Neuronal stem cell (in vitro differentiated cells): ENCODE measurements around the gene WDR5B. TPM values are rescaled to one million over a fixed set of nuclear protein-coding genes. Genes with fewer than 3 reads are reported as not detected.

Experiments
- DNase-seq: peaks from one replicate; pipeline ENCODE4 v3.0.0-alpha.2; 2013; ENCODE audit warnings: low spot score
- H2AFZ ChIP-seq: one replicate; pipeline ENCODE4 v1.6.1; 2013; ENCODE audit warnings: mild to moderate bottlenecking, low read length, inconsistent platforms
- H2AK5ac ChIP-seq: 2 replicates; pipeline ENCODE4 v1.6.1; 2013; ENCODE audit warnings: low read depth, mild to moderate bottlenecking, inconsistent platforms, low read length, moderate library complexity, mixed read lengths
- H2BK120ac ChIP-seq: 2 replicates; pipeline ENCODE4 v1.6.1; 2013; ENCODE audit warnings: low read depth, mild to moderate bottlenecking, inconsistent platforms, low read length, moderate library complexity, mixed read lengths
- H2BK12ac ChIP-seq: one replicate; pipeline ENCODE4 v1.6.1; 2013; ENCODE audit warnings: low read length, inconsistent platforms
- H2BK15ac ChIP-seq: 2 replicates; pipeline ENCODE4 v1.6.1; 2013; ENCODE audit warnings: mild to moderate bottlenecking, low read length, inconsistent platforms, mixed read lengths
- H2BK5ac ChIP-seq: one replicate; pipeline ENCODE4 v1.6.1; 2013; ENCODE audit warnings: inconsistent platforms, mild to moderate bottlenecking, low read length, moderate library complexity
- H3K14ac ChIP-seq: one replicate; pipeline ENCODE4 v1.6.1; 2013; ENCODE audit warnings: low read length, inconsistent platforms
- H3K18ac ChIP-seq: 2 replicates; pipeline ENCODE4 v1.6.1; 2013; ENCODE audit warnings: low read length, inconsistent platforms
- H3K23ac ChIP-seq: 2 replicates; pipeline ENCODE4 v1.6.1; 2013; ENCODE audit warnings: low read depth, mild to moderate bottlenecking, mixed read lengths, low read length, inconsistent platforms; ENCODE audit not compliant: poor library complexity
- H3K27ac ChIP-seq: replicated peaks from 3 replicates; pipeline ENCODE4 v1.5.1; 2013; ENCODE audit warnings: low read length, inconsistent platforms
- H3K27me3 ChIP-seq, 3 experiments: 2 replicates each; pipeline ENCODE4 v1.6.1; 2013; ENCODE audit warnings: low read length in 3 of 3, mild to moderate bottlenecking in 2 of 3, inconsistent platforms in 1 of 3, low read depth in 1 of 3, mixed read lengths in 1 of 3, moderate library complexity in 1 of 3; ENCODE audit not compliant: control insufficient read depth in 3 of 3, insufficient read depth in 3 of 3
- H3K36me3 ChIP-seq, 2 donors: replicated peaks in 1 of 2; 2 replicates each; pipeline ENCODE4 v1.6.1; 2013; ENCODE audit warnings: low read length in 2 of 2; ENCODE audit not compliant: control insufficient read depth in 2 of 2, insufficient read depth in 2 of 2
- H3K4ac ChIP-seq: 2 replicates; pipeline ENCODE4 v1.6.1; 2013; ENCODE audit warnings: inconsistent platforms, mild to moderate bottlenecking, low read length, moderate library complexity
- H3K4me1 ChIP-seq, 2 donors: 1 replicate in 1 of 2; 2 replicates in 1 of 2; pipeline ENCODE4 v1.6.1; 2013; ENCODE audit warnings: low read length in 2 of 2, low read depth in 1 of 2; ENCODE audit not compliant: control insufficient read depth in 2 of 2, insufficient read depth in 1 of 2
- H3K4me2 ChIP-seq: one replicate; pipeline ENCODE4 v1.6.1; 2013; ENCODE audit warnings: mild to moderate bottlenecking, low read length, inconsistent platforms; ENCODE audit not compliant: insufficient read depth, poor library complexity, severe bottlenecking
- H3K4me3 ChIP-seq, 2 donors: 2 replicates each; pipeline ENCODE4 v1.5.1; 2013; ENCODE audit warnings: low read length in 2 of 2, mild to moderate bottlenecking in 2 of 2, inconsistent platforms in 1 of 2, moderate library complexity in 1 of 2
- H3K79me1 ChIP-seq: one replicate; pipeline ENCODE4 v1.6.1; 2013; ENCODE audit warnings: low read depth, mild to moderate bottlenecking, inconsistent platforms, low read length, moderate library complexity
- H3K9ac ChIP-seq: one replicate; pipeline ENCODE4 v1.6.1; 2013; ENCODE audit warnings: mild to moderate bottlenecking, low read depth, low read length, inconsistent platforms; ENCODE audit not compliant: poor library complexity
- H3K9me3 ChIP-seq, 2 donors: replicated peaks in 1 of 2; 2 replicates each; pipeline versions ENCODE3 to v1.6.1; 2013; ENCODE audit warnings: low read length in 2 of 2, mild to moderate bottlenecking in 2 of 2, inconsistent platforms in 1 of 2, low read depth in 1 of 2, mixed read lengths in 1 of 2, moderate library complexity in 1 of 2; ENCODE audit not compliant: control insufficient read depth in 2 of 2, insufficient read depth in 1 of 2
- H4K8ac ChIP-seq: one replicate; pipeline ENCODE4 v1.6.1; 2013; ENCODE audit warnings: low read depth, mild to moderate bottlenecking, inconsistent platforms, low read length, moderate library complexity
- H4K91ac ChIP-seq: one replicate; pipeline ENCODE4 v1.6.1; 2013; ENCODE audit warnings: low read length, low read depth, mild to moderate bottlenecking, inconsistent platforms; ENCODE audit not compliant: poor library complexity
- WGBS, 2 donors: extraction: QIAGEN DNeasy Blood & Tissue Kit; methylation state at CpG; one replicate each; pipeline ENCODE4 v1.1.7; 2013; ENCODE audit warnings: missing lambda C conversion rate in 2 of 2, mixed read lengths in 1 of 2; ENCODE audit not compliant: insufficient read length in 2 of 2, insufficient replicate concordance in 1 of 2; ENCODE audit errors: extremely low coverage in 2 of 2; 5-methylcytosine and 5-hydroxymethylcytosine counted together
- small RNA-seq: library from polyadenylated mRNA; stranded (forward); fragments of <200 nt; extraction: miRNeasy Mini kit (QIAGEN cat#:217004); gene quantifications from one replicate; pipeline ENCODE3, GENCODE V24; 2013; ENCODE audit not compliant: insufficient read depth

The WDR5B gene

DNA sequence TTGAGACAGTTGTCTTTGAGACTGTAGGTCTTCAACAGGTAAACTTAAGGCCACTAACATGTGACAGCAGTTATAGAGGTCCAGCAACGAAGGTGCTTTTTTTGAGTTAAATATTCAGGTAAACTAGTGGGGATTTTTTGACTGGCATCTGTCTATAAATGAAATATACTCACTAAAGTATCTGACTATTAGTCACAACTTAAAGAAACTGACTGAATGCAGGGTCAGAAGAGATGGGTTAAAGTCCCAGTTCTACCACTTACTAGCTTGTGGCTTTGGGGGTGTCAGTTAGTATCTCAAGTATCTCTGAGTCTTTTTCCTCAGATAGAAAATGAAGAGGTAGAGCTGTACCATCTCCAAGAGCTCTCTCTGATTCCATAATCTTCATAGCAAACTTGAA, 50.8 kb downstream of the WDR5B start:
- Histone ChIP-seq H3K23ac (no peak overlapping the region), H2BK15ac (no peak overlapping the region), H2BK120ac (no peak overlapping the region), H4K8ac (no peak overlapping the region), H2AFZ (no peak overlapping the region), H4K91ac (no peak overlapping the region), H3K4ac (no peak overlapping the region), H3K27me3 (no peaks in the 10 kb centered on the region), H3K36me3 (peaks cover 16 to 95% of the 10 kb centered on the region in 2 donors), H3K4me2 (no peak overlapping the region), H3K9me3 (no peaks in the 10 kb centered on the region), H3K79me1 (no peaks in the 10 kb centered on the region), H3K9ac (no peak overlapping the region), H2AK5ac (no peak overlapping the region), H3K4me3 (no peak overlapping the region), H3K4me1 (no peaks in the 10 kb centered on the region), H2BK12ac (no peak overlapping the region), H2BK5ac (no peak overlapping the region), H3K18ac (no peak overlapping the region), H3K27ac (no peak overlapping the region), H3K14ac (no peak overlapping the region)
- DNase-seq = no peak
- WGBS, 2 donors = no CpG with 5 or more reads among the region's 1 CpG

DNA sequence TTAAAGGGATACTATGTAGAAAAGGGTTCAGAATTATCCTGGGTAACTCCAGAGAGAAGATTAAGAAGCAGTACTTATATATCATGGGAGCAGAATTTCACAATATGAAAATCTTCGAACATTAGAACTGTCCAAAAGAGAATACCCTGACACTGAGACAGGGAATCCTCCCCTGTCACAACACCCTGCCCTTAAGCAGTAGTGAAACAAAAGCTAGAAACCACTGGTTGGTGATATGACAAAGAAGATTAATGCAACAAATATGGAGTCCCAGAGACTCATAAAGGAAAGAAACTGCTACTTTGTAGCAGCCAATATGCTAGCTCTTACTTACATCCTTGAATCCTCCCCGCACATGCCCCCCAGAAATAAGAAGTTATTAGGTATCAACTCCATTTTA, 51.4 kb downstream of the WDR5B start:
- H3K9me3 ChIP-seq = no peaks in the 10 kb centered on the region
- H3K79me1 ChIP-seq = no peaks in the 10 kb centered on the region
- H3K4me1 ChIP-seq = no peaks in the 10 kb centered on the region
- no peak overlapping the region for H2BK120ac ChIP-seq
- H3K4ac ChIP-seq = no peak overlapping the region
- no peak overlapping the region for H3K9ac ChIP-seq
- H2BK15ac ChIP-seq = no peak overlapping the region
- no peak overlapping the region for H3K27ac ChIP-seq
- H2BK5ac ChIP-seq = no peak overlapping the region
- no peak for DNase-seq
- H3K36me3 ChIP-seq = peaks cover 16 to 95% of the 10 kb centered on the region in 2 donors
- no CpG with 5 or more reads among the region's 2 CpGs for WGBS, 2 donors
- H3K4me2 ChIP-seq = no peak overlapping the region
- no peak overlapping the region for H2BK12ac ChIP-seq
- no peaks in the 10 kb centered on the region for H3K27me3 ChIP-seq
- no peak overlapping the region for H2AK5ac ChIP-seq
- H4K91ac ChIP-seq = no peak overlapping the region
- no peak overlapping the region for H3K4me3 ChIP-seq
- H3K14ac ChIP-seq = no peak overlapping the region
- no peak overlapping the region for H3K18ac ChIP-seq
- H4K8ac ChIP-seq = no peak overlapping the region
- no peak overlapping the region for H3K23ac ChIP-seq
- no peak overlapping the region for H2AFZ ChIP-seq

Small RNA genes within 50 kb of the gene (small RNA-seq; reads per million reads assigned to genes)
- not detected for gene AC083798.1
